DOHH2 (cell line): ENCODE results near the gene L1CAM.

Experiments
- H3F3A ChIP-seq: fragments of 200-600 bp; sonication (generic), shearing (Covaris generic); 2 replicates; pipeline ENCODE4 v1.6.0; 2016; ENCODE audit warnings: antibody characterized with exemption, mild to moderate bottlenecking; ENCODE audit not compliant: control insufficient read depth, insufficient read depth
- H3K27ac ChIP-seq: fragments of 200-600 bp; sonication (generic); 2 replicates; pipeline ENCODE4 v1.5.1; 2014; ENCODE audit warnings: low read depth, mild to moderate bottlenecking, low read length, moderate library complexity
- H3K27me3 ChIP-seq: fragments of 200-600 bp; sonication (generic); 2 replicates; pipeline ENCODE4 v1.6.1; 2014; ENCODE audit warnings: mild to moderate bottlenecking, low read length, mixed read lengths; ENCODE audit not compliant: control insufficient read depth
- H3K36me3 ChIP-seq: fragments of 200-600 bp; sonication (generic); 2 replicates; pipeline ENCODE4 v1.6.1; 2014; ENCODE audit warnings: mild to moderate bottlenecking, low read length, moderate library complexity, mixed read lengths; ENCODE audit not compliant: control insufficient read depth
- H3K4me1 ChIP-seq: fragments of 200-600 bp; sonication (generic); 2 replicates; pipeline ENCODE4 v1.6.1; 2014; ENCODE audit warnings: mild to moderate bottlenecking, low read length, mixed read lengths; ENCODE audit not compliant: control insufficient read depth
- H3K4me2 ChIP-seq: fragments of 200-600 bp; sonication (generic); 2 replicates; pipeline ENCODE4 v1.6.0; 2014; ENCODE audit warnings: mild to moderate bottlenecking, low read length, moderate library complexity
- H3K4me3 ChIP-seq: fragments of 200-600 bp; sonication (generic); 2 replicates; pipeline ENCODE4 v1.5.1; 2014; ENCODE audit warnings: mild to moderate bottlenecking, low read length, mixed read lengths
- H3K79me2 ChIP-seq: fragments of 200-600 bp; sonication (generic); 2 replicates; pipeline ENCODE4 v1.6.1; 2014; ENCODE audit warnings: mild to moderate bottlenecking, low read length, mixed read lengths; ENCODE audit not compliant: control insufficient read depth
- H3K9me2 ChIP-seq: fragments of 200-600 bp; sonication (generic); replicated peaks from 2 replicates; pipeline ENCODE4 v1.6.1; 2014; ENCODE audit warnings: mild to moderate bottlenecking, low read length, mixed read lengths; ENCODE audit not compliant: control insufficient read depth
- H3K9me3 ChIP-seq: fragments of 200-600 bp; sonication (generic); 2 replicates; pipeline ENCODE4 v1.6.1; 2014; ENCODE audit warnings: antibody characterized with exemption, low read length, mixed read lengths; ENCODE audit not compliant: control insufficient read depth, insufficient read depth
- H4K20me1 ChIP-seq: fragments of 200-600 bp; sonication (generic); 2 replicates; pipeline ENCODE4 v1.6.0; 2014; ENCODE audit warnings: low read depth, mild to moderate bottlenecking, antibody characterized with exemption, low read length, moderate library complexity; ENCODE audit not compliant: control insufficient read depth, insufficient read depth
- CTCF ChIP-seq: fragments of 200-600 bp; sonication (generic); IDR thresholded peaks from one replicate; pipeline ENCODE4 v1.5.1; 2014; ENCODE audit warnings: antibody characterized with exemption, mild to moderate bottlenecking, low read depth, low read length; ENCODE audit not compliant: poor library complexity, severe bottlenecking
- EZH2phosphoT487 ChIP-seq: fragments of 200-600 bp; sonication (generic); IDR thresholded peaks from 2 replicates; pipeline ENCODE4 v1.6.1; 2017; ENCODE audit warnings: borderline replicate concordance, mild to moderate bottlenecking, antibody characterized with exemption, low read length, moderate library complexity, mixed read lengths

The L1CAM gene

GRCh38 chrX:153907456-153907855, 21.5 kb upstream of the L1CAM start:
- Histone ChIP-seq H3K9me2 (no peaks in the 10 kb centered on the region), H3K4me2 (no peak overlapping the region), H3K27me3 (no peaks in the 10 kb centered on the region), H3F3A (no peaks in the 10 kb centered on the region; the same call in 1 of the 2 replicates), H3K27ac (no peak overlapping the region), H3K9me3 (no peaks in the 10 kb centered on the region), H3K79me2 (no peaks in the 10 kb centered on the region), H4K20me1 (no peaks in the 10 kb centered on the region), H3K4me1 (peaks cover 17% of the 10 kb centered on the region), H3K4me3 (no peak overlapping the region), H3K36me3 (no peaks in the 10 kb centered on the region)
- no peak for TF ChIP-seq CTCF
- no peak for TF ChIP-seq EZH2phosphoT487

- Histone ChIP-seq H3K9me3 (no peaks in the 10 kb centered on the region), H3F3A (no peaks in the 10 kb centered on the region; the same call in 1 of the 2 replicates), H3K4me1 (peaks cover 28% of the 10 kb centered on the region), H3K27ac (no peak overlapping the region), H3K4me2 (no peak overlapping the region), H3K79me2 (no peaks in the 10 kb centered on the region), H3K27me3 (no peaks in the 10 kb centered on the region), H4K20me1 (no peaks in the 10 kb centered on the region), H3K9me2 (no peaks in the 10 kb centered on the region), H3K36me3 (no peaks in the 10 kb centered on the region), H3K4me3 (no peak overlapping the region)
- TF ChIP-seq CTCF (no peak), EZH2phosphoT487 (no peak)
Measured at GRCh38 chrX:153906126-153906917, 20.3 kb upstream of the L1CAM start.

- H3K79me2 ChIP-seq = no peaks in the 10 kb centered on the region
- H3K36me3 ChIP-seq = no peaks in the 10 kb centered on the region
- no peaks in the 10 kb centered on the region for H3K27me3 ChIP-seq
- peaks cover 35% of the 10 kb centered on the region for H3K4me1 ChIP-seq
- no peak overlapping the region for H3K27ac ChIP-seq
- H3F3A ChIP-seq = no peaks in the 10 kb centered on the region; the same call in 1 of the 2 replicates
- no peak for TF ChIP-seq CTCF
- TF ChIP-seq EZH2phosphoT487 = no peak
- no peaks in the 10 kb centered on the region for H3K9me2 ChIP-seq
- H3K4me2 ChIP-seq = no peak overlapping the region
- H3K9me3 ChIP-seq = no peaks in the 10 kb centered on the region
- H3K4me3 ChIP-seq = no peak overlapping the region
- no peaks in the 10 kb centered on the region for H4K20me1 ChIP-seq
Measured at GRCh38 chrX:153905481-153906095, 19.6 kb upstream of the L1CAM start.
